Placental epithelial cell (primary cell): ENCODE results near the gene HEG1. TPM values are rescaled to one million over a fixed set of nuclear protein-coding genes. Genes with fewer than 3 reads are reported as not detected.

Source experiments
- small RNA-seq: library from RNA; depleted of rRNA; stranded (forward); fragments of <200 nt; gene quantifications from one replicate; pipeline ENCODE3, GENCODE V24; 2012
- total RNA-seq: library from RNA; depleted of rRNA; stranded (reverse); fragments of >200 nt; gene quantifications from 2 replicates; pipeline ENCODE4 v1.2.3, GENCODE V29; 2012

HEG1 gene
- total RNA-seq = 25.5 and 203 TPM in 2 replicates

GRCh38 chr3:125055913-125056745, at the start of gene HEG1:
TSS of gene HEG1 (minus strand) at chr3:125055997. CDS start at chr3:125055890, 107 bp downstream.

GRCh38 chr3:124934577-124934976, 121.2 kb downstream of the HEG1 start, which contains the start of gene MUC13:
TSS of gene MUC13 (minus strand) at chr3:124934751. CDS start at chr3:124934712, 39 bp downstream.

Small RNAs within 50 kb of the gene (small RNA-seq; reads per million reads assigned to genes)
- not detected for gene RNA5SP137

Other genes starting within 250 kb of the HEG1 start
- 238 and 287 TPM in 2 replicates for gene ITGB5, start 168.6 kb downstream of the HEG1 start, total RNA-seq
- not detected in 2 replicates for gene MUC13, start 121.2 kb downstream of the HEG1 start, total RNA-seq
- gene SLC12A8, start 156.8 kb upstream of the HEG1 start, total RNA-seq = 10.2 and 25.1 TPM in 2 replicates